Tibial artery (tissue), 4 donors: Measurements from ENCODE around the gene ARFRP1.
A peak's percentile ranks its signal among the peaks of the same experiment; 100 is the strongest.

Experiments
- DNase-seq, 2 donors: peaks; one replicate each; pipeline ENCODE4 v3.0.0-alpha.2; 2019
- H3K27ac ChIP-seq, 2 donors: fragments of 200-600 bp; sonication (generic) in 1 of 2; 1 replicate in 1 of 2; 2 replicates in 1 of 2; pipeline ENCODE4 v1.5.1; 2018 to 2019; ENCODE audit warnings: mild to moderate bottlenecking in 1 of 2
- H3K27me3 ChIP-seq, 2 donors: fragments of 200-600 bp; sonication (generic) in 1 of 2; one replicate each; pipeline versions ENCODE4 v1.5.1 to v1.6.0; 2016 to 2019
- H3K36me3 ChIP-seq, 3 donors: fragments of 200-600 bp; sonication (generic) in 2 of 3; one replicate each; pipeline ENCODE4 v1.5.1; 2016 to 2019; ENCODE audit warnings: mild to moderate bottlenecking in 2 of 3
- H3K4me1 ChIP-seq, 4 donors: fragments of 200-600 bp; sonication (generic) in 2 of 4; 1 replicate in 3 of 4; 2 replicates in 1 of 4; pipeline ENCODE4 v1.5.1; 2016 to 2019
- H3K4me3 ChIP-seq, 2 donors: fragments of 200-600 bp; sonication (generic) in 1 of 2; 1 replicate in 1 of 2; 2 replicates in 1 of 2; pipeline ENCODE4 v1.5.1; 2018 to 2019; ENCODE audit warnings: mild to moderate bottlenecking in 2 of 2
- H3K9me3 ChIP-seq, 3 donors: fragments of 200-600 bp; sonication (generic) in 1 of 3; one replicate each; pipeline ENCODE4 v1.5.1; 2016 to 2019
- CTCF ChIP-seq, 2 experiments: fragments of 200-600 bp in 1 of 2; fragments of 450-650 bp in 1 of 2; IDR thresholded peaks; one replicate each; pipeline ENCODE4 v1.5.1; 2017 to 2019; ENCODE audit warnings: antibody characterized with exemption in 2 of 2, mild to moderate bottlenecking in 1 of 2, moderate library complexity in 1 of 2
- intact Hi-C: fragments of 100-400 bp; cut with DNase I; formaldehyde crosslinking; loops from one replicate; pipeline ENCODE4 v1.15.0; 2023; ENCODE audit warnings: low total_unique reads

The ARFRP1 gene

DNA sequence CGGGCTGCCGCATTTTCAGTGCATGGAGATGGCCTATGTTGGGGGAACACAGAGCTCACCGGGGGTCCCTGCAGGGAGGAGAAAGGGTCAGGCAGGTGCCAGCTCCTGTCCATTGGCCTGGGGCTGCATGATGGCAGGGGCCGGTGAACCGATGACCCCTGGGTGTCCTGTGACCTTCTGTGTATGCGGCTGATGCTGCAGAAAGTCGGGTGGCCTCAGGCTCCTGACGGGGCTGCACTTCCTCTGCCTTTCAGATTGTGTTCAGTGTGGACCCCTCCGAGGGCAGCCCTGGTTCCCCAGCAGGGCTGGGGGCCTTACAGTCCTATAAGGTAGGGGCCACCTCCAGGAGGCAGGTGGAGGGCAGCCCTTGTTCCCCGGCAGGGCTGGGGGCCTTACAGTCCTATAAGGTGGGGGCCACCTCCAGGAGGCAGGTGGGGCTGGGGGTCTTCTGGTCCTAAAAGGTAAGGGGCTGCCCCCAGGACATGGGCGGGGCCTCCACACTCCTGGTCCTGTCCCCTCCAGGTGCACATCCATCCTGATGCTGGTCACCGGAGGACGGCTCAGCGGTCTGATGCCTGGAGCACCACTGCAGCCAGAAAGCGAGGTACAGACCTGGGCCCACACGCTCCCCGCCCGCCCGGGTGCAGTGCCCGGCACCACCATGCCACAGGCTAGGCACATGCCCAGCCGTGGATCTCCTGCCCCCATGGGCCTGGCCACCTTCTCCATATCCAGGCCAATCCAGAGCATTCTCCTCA, 22.3 kb downstream of the ARFRP1 start:
- Histone ChIP-seq H3K27ac (peak overlapping the region; percentile 57 to 69), H3K9me3 (no peaks in the 10 kb centered on the region), H3K4me1 (peaks cover 10 to 56% (median 43%) of the 10 kb centered on the region in 4 donors), H3K27me3 (no peaks in the 10 kb centered on the region), H3K36me3 (peaks cover 0 to 18% (median 4%) of the 10 kb centered on the region in 3 donors), H3K4me3 (no peak overlapping the region)
- DNase-seq, result no peak
- intact Hi-C loops, result no loop called here
- no peak for TF ChIP-seq CTCF (IDR thresholded peaks at IDR 0.05)

DNA sequence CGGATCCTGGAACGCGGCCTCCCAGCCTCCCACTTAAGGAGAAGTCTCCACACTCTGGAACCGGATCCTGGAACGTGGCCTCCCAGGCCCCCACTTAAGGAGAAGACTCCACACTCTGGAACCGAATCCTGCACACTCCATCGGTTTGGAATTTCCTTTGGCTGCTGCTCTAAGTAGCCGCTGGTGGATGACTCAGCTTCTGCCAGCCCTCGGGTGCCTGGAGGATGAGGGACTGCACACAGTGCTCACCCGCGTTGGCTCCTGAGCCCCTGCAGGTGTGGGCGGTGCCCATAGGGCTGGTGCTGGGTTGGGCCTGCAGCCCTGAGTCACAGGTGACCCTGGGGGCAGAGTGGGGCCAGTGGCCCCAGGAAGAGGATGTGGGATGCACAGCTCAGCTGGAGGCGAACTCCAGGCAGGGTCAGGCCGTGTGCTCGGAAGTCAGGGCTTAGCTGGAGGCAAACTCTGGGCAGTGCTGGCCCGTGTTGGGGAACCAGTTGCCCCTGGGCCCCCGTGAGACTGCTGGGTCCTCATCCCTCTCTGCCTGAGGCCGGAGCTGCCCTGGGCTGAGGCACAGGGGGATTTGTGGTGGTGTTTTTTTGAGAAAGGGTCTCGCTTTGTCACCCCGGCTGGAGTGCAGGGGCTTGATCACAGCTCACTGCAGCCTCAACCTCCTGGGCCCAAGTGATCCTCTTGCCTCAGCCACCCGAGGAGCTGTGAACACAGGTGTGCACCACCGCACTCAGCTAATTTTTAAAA, 25.2 kb downstream of the ARFRP1 start:
- no peak overlapping the region for H3K4me3 ChIP-seq
- peak overlapping the region; percentile 69 to 90 for H3K27ac ChIP-seq
- intact Hi-C loops, result no loop called here
- H3K27me3 ChIP-seq, result no peaks in the 10 kb centered on the region
- TF ChIP-seq CTCF (IDR thresholded peaks at IDR 0.05), result no peak
- no peaks in the 10 kb centered on the region for H3K9me3 ChIP-seq
- DNase-seq, result peak; percentile 81 to 94
- H3K4me1 ChIP-seq, result peaks cover 10 to 41% (median 37%) of the 10 kb centered on the region in 4 donors
- H3K36me3 ChIP-seq, result peaks cover 0 to 35% (median 22%) of the 10 kb centered on the region in 3 donors

DNA sequence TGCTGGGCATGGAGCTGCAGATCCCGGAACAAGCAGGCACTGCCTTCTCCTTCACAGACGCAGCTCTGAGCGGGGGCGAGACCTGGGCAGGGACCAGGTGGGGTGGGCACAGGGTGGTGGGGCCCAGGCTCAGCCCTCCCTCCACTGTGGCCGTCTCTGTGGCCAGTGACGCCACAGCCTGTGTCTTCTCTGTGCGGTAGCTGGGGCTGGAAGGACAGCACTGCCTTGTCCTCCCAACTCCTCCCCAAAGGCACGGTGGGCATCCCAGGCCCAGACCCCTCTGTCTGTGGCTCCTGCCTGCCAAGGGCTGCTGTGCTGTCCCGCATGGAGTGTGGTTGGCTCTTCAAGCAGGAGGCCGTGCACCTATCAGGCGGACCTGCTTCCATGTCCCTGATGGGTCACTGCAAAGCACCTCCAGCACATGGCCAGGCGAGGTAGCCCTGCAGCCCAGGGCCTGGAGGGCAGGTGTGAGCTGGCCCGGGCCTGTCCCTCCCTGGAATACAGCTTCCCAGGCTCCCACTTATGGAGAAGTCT, 26.1 kb downstream of the ARFRP1 start:
- no peaks in the 10 kb centered on the region for H3K27me3 ChIP-seq
- peaks cover 6 to 33% (median 29%) of the 10 kb centered on the region in 4 donors for H3K4me1 ChIP-seq
- no peak overlapping the region for H3K4me3 ChIP-seq
- intact Hi-C loops, result no loop called here
- H3K27ac ChIP-seq, result peak overlapping the region; percentile 69 to 90
- DNase-seq, result no peak
- no peaks in the 10 kb centered on the region for H3K9me3 ChIP-seq
- TF ChIP-seq CTCF (IDR thresholded peaks at IDR 0.05), result no peak
- peaks cover 4 to 42% (median 22%) of the 10 kb centered on the region in 3 donors for H3K36me3 ChIP-seq

GRCh38 chr20:63680857-63681608, 26.7 kb downstream of the ARFRP1 start:
- H3K36me3 ChIP-seq, result peaks cover 4 to 43% (median 28%) of the 10 kb centered on the region in 3 donors
- peak overlapping the region; percentile 69 to 90 for H3K27ac ChIP-seq
- no peaks in the 10 kb centered on the region for H3K9me3 ChIP-seq
- H3K27me3 ChIP-seq, result no peaks in the 10 kb centered on the region
- intact Hi-C loops, result no loop called here
- TF ChIP-seq CTCF (IDR thresholded peaks at IDR 0.05), result no peak
- H3K4me3 ChIP-seq, result no peak overlapping the region
- no peak for DNase-seq
- H3K4me1 ChIP-seq, result peaks cover 6 to 26% (median 22%) of the 10 kb centered on the region in 4 donors

DNA sequence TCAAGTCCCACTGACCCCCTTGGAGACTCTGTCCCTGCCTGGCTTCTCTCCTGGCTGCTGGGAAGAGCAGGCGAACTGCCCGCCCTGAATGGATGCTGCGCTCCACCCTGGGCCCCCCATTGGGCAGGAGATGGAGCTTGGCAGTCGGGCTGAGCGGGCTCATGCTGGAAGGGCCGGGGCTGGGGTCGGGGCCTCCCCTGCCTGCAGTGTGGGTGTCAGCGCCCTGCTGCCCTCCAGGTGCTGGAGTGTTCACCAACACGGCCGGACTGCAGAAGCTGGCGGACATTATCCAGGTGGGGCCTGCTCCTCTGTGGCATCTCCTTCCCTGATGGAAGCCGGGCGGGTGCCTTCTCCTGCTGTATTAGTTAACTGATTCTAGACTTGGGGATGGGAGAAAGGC, 27.3 kb downstream of the ARFRP1 start:
- intact Hi-C loops, result no loop called here
- no peaks in the 10 kb centered on the region for H3K9me3 ChIP-seq
- H3K27ac ChIP-seq, result peak overlapping the region; percentile 36 to 90
- DNase-seq, result no peak
- TF ChIP-seq CTCF (IDR thresholded peaks at IDR 0.05), result no peak
- H3K27me3 ChIP-seq, result no peaks in the 10 kb centered on the region
- H3K36me3 ChIP-seq, result peaks cover 4 to 49% (median 34%) of the 10 kb centered on the region in 3 donors
- H3K4me1 ChIP-seq, result peaks cover 6 to 25% (median 22%) of the 10 kb centered on the region in 4 donors
- no peak overlapping the region for H3K4me3 ChIP-seq
